Activated CD4-positive, alpha-beta T cell treated with anti-CD3 and anti-CD28 coated beads, Interleukin-2, amount 50 U/mL, for 4 hours (primary cell): ENCODE measurements around the gene FADS1.

Experiments used
- DNase-seq, 2 experiments: peaks; one replicate each; pipeline ENCODE4 v3.0.0-alpha.2; 2020

FADS1 gene

GRCh38 chr11:61775106-61775505 lies 41.7 kb downstream of the FADS1 start:
- no peak for DNase-seq

GRCh38 chr11:61774411-61774810 lies 42.4 kb downstream of the FADS1 start:
- DNase-seq = no peak

GRCh38 chr11:61773809-61774208 lies 43.0 kb downstream of the FADS1 start:
- no peak for DNase-seq

GRCh38 chr11:61773356-61773755 lies 43.4 kb downstream of the FADS1 start:
- DNase-seq = no peak

GRCh38 chr11:61771985-61772455 lies 44.8 kb downstream of the FADS1 start:
- no peak for DNase-seq

- no peak for DNase-seq
These were observed 45.5 kb downstream of the FADS1 start for GRCh38 chr11:61771195-61771894.

GRCh38 chr11:61769946-61770683 lies 46.7 kb downstream of the FADS1 start:
- DNase-seq = no peak

- no peak for DNase-seq
These were observed 47.5 kb downstream of the FADS1 start for GRCh38 chr11:61769169-61769920.

- DNase-seq = no peak
These were observed 48.3 kb downstream of the FADS1 start for GRCh38 chr11:61768376-61769076.

- no peak for DNase-seq
These were observed 50.4 kb downstream of the FADS1 start for GRCh38 chr11:61766353-61766841.

- DNase-seq = no peak
These were observed 51.1 kb downstream of the FADS1 start for GRCh38 chr11:61765550-61766253.

- DNase-seq = no peak
These were observed 52.1 kb downstream of the FADS1 start for GRCh38 chr11:61764606-61765260.

- no peak for DNase-seq
These were observed 52.7 kb downstream of the FADS1 start for GRCh38 chr11:61763930-61764605.

GRCh38 chr11:61762798-61763197 lies 54.0 kb downstream of the FADS1 start:
- DNase-seq = no peak

GRCh38 chr11:61762223-61762615 lies 54.6 kb downstream of the FADS1 start:
- DNase-seq = no peak

GRCh38 chr11:61761440-61762222 lies 55.2 kb downstream of the FADS1 start:
- no peak for DNase-seq

- no peak for DNase-seq
These were observed 55.9 kb downstream of the FADS1 start for GRCh38 chr11:61760946-61761345.

GRCh38 chr11:61757213-61757862 lies 59.5 kb downstream of the FADS1 start:
- no peak for DNase-seq

GRCh38 chr11:61756452-61757212 lies 60.2 kb downstream of the FADS1 start:
- no peak for DNase-seq
